GM18868 (cell line): ENCODE measurements around the gene EFNA4.

ENCODE experiments used
- ATAC-seq: cut with Tn5 transposase; IDR thresholded peaks from one replicate; pipeline ENCODE4 v1.9.1; 2021; ENCODE audit warnings: mild to moderate bottlenecking, moderate library complexity; ENCODE audit not compliant: unreplicated experiment

EFNA4 gene

GRCh38 chr1:155051342-155051776 lies 12.2 kb upstream of the EFNA4 start:
- no peak for ATAC-seq

- ATAC-seq, result no peak
Observed at GRCh38 chr1:155051777-155052398, 11.7 kb upstream of the EFNA4 start.

GRCh38 chr1:155052439-155053395 lies 10.8 kb upstream of the EFNA4 start:
- no peak for ATAC-seq

- ATAC-seq, result no peak
Observed at GRCh38 chr1:155053531-155054105, 9.9 kb upstream of the EFNA4 start.

- no peak for ATAC-seq
Observed at GRCh38 chr1:155057104-155057503, 6.4 kb upstream of the EFNA4 start.

GRCh38 chr1:155057788-155058211 lies 5.7 kb upstream of the EFNA4 start:
- no peak for ATAC-seq

- no peak for ATAC-seq
Observed at GRCh38 chr1:155060736-155061135, 2.8 kb upstream of the EFNA4 start.

DNA sequence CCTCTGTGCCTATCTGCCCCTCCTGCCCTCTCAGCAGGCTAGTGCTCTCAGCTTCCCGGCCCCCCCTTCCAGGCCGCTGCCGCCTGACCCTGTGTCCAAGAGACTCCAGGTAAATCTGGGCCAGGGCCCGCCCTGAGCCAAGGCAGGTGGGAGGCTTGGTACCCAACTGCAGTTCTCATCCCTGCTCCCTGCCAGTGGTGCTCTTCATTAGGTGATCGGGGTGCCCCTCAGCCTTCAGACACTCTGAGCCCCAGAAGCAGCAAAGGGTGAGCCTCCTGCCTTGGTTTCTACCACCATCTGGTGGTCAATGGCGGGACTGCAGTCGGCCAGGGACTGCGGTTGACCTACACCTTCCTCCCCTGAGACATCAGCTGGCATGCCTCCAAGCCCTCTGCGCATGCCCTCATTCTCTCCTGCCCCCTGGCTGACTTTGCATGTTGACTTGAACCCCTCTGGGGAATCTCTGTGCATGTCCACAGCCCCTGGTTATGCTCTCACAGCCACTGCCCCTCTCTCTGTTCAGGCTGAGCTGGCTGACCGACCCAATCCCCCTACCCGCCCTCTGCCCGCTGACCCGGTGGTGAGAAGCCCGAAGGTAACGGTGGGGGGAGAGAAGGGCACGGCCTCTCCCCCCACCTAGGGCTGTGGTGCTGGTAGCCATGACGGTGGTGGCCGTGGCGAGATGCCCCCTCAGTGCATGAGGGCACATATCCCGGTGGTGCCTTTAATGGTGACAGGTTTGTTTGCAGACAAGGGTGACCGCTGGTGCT lies 2.0 kb upstream of the EFNA4 start:
- ATAC-seq, result no peak

- no peak for ATAC-seq
Observed at GRCh38 chr1:155062151-155062686, 1.3 kb upstream of the EFNA4 start.

DNA sequence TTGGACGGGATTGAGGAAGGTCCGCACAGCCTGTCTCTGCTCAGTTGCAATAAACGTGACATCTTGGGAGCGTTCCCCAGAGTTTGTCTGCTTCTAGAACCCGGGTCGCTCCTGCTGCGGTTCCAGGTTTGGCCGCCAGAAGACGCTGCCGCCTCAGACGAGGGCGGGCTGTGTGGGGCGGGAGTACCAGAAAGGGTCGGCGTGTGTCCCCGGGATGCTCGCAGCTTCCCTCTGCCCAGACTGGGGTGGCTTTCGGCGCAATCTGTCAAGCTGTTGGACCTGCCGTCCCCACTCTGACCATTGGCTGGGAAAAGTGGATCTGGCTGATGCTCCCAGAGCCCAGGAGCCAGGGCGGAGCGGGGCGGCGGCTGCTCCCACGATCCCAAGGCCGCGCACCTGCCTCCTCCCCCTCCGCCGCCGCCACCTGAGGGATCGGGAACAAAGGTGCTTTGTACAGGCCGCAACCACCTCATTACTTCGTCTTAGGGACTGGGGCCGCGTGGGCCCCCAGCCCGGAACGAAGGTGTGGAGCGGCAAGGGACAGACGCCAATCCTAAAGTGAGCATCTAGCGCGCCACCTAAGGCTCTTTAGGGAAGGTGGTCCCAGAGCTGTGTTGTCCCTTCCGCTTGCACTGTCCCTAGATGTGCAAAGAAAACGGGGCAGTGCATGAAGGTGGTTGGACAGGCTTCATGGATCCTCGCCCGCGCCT lies 683 bp upstream of the EFNA4 start:
- ATAC-seq, result peak; percentile 35

- ATAC-seq, result no peak
Observed at GRCh38 chr1:155064111-155064831, 731 bp downstream of the EFNA4 start.

DNA sequence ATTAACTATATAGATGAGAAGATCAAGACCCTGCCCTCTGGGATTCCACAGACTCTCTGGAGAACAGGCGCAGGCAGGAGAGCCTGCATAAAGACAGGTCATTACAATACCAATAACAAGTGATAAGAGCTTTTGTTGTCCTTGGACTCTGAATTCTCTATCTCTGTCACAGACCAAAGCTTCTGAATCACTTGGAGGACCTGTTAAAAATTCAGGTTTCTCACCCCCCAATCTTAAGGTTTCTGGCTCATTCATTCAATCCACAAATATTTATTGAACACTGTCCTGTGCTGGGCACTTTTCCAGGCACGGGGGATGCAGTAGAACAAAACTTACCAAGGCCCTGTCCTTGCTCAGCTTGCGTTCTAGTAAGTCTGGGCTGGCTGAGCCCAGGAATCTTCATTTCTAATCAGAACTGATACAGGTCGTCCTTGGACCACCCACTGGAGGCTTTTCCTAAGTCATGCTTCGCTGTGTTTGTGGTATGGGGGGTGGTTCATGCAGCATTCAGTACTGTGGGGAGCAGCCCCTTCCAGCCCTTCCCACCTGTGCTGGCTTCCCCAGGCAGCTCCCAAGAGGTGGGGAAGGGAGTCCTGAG lies 1.4 kb downstream of the EFNA4 start:
- ATAC-seq, result no peak

- ATAC-seq, result no peak
Observed at GRCh38 chr1:155066777-155067176, 3.2 kb downstream of the EFNA4 start.

DNA sequence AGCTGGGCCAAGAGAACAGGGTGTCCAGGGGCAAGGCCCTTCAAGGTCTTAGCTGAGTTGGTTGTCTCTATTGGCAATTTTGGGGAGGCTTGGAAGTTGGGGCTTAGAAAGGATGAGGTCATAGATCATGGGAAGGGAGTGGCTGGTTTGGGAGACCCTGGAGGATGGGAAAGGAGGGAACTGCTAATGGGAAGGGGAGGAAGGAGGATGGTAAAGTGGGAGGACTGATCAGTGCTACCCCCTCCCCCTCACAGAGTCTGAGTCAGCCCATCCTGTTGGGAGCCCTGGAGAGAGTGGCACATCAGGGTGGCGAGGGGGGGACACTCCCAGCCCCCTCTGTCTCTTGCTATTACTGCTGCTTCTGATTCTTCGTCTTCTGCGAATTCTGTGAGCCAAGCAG lies 5.1 kb downstream of the EFNA4 start:
- no peak for ATAC-seq

DNA sequence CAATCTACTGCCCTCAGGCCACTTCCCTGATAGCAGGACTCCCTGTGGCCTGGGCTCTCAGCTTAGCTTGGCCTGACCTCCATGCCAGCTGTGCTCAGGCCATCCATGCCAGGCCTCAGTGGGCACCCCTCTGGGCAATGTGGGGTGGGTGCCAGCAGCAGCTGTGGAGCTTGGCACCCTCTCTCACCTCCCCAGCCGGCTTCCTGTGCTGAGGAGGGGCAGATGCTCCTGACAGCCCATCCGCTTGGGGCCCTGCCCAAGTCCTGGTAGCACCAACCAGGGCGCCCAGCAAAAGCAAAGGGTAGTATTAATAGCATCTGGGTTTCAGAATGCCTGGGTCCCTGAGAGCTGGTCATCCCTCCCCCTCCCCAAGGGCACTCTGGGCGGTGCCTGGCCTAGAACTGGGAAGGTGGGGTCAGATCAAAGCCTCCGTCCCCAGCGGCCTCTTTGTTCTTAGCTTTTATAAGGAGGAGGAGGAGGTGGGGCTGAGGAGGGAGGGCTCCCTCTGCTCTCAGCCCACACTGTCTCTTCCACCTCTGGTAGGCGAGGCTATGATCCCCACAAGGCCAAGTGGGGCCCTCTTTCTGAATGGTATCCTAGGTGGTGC lies 6.1 kb downstream of the EFNA4 start:
- no peak for ATAC-seq

DNA sequence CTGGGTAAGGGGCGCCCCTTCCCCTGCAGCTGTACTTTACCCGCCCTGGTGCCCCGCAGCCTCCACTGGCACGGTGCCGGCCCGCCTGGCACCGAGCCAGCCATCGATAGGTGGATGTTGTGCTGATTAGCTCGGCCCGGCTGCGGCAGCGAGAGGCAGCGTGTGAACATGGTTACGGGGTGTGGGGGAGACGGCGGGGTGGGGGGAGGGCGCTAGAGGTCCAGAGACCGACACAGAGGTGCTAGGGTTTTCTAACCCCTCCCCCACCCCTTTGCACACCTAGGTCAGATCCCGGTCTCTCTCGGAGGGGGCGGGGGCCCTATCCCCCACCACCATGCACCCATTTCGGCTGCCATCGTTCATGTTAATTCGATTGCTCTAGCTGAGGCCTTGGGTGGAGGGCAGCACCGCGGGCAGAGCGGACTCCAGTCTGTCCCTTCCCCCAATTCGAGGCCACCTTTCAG lies 6.7 kb downstream of the EFNA4 start:
- no peak for ATAC-seq

DNA sequence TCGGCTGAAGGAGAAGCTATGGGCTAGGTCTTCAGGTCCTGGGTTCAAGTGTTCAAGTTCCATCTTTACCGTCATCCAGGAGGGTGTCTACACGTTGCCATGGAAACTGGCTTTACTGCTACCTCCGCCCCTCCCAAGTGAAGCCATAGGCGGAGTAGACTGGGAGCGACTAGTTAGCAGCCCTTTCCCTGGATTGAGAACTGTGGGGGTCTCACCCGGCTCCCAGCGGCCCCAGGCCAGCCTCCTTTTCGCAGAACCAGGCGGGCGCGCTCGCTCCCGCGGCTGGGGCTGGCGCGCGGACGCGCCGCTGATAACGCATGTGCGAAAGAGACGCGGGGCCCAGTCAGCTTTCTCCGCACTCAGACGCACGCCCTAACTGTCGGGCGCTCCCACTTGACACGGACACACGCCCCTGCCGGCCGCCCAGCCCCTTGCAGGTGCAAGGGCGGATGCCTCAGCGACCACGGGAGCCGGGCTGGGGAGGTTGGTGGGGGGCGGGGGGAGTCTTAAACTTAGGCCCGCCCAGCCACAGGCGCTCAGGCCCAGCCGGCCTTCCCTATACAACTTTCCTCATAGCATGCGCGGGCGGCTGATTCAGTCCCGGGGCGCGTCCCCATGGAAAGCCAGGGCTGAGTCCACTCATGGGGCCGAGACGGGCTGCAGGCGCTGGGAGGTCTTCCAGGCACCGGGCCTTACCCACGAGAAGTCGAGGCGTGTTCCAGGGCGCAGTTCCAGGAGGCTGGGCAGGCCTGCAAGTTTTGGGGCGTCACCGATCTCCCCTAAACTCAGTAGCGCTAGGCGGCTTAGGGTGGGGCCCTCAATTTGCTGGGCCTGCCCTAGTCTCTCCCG lies 7.4 kb downstream of the EFNA4 start:
- ATAC-seq, result peak; percentile 63

DNA sequence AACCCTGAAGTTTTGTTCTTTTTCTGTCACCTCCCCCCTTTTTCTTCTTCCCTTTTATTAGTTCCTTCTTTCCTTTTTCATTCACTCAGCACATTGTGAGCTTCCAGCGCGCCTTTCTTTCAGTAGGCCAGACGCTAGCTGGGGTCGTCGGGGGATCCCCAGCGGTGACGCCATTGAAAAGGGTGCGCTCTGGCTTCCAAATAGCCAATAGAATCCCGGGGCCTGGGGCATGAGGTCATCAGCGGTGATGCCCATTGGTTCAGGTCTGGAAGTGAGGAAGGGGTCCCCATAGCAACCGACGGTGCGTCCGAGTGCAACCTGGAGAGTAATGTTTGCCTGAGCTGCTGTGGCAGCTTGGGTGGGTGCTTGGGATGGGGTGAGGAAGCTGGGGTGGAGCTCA lies 8.2 kb downstream of the EFNA4 start:
- no peak for ATAC-seq
